GM08714 (cell line): ENCODE results near the gene AOC1.
"Not testable (repeated sequence)": the region's sequence is repeated elsewhere in the genome, so short reads cannot be mapped to it uniquely, and the experiment has no call there.

Experiments used
- H3K4me3 ChIP-seq: fragments of 200-500 bp; sonication (Bioruptor generic); 2 replicates; pipeline ENCODE4 v1.5.1; 2014; ENCODE audit warnings: mild to moderate bottlenecking, low read length, inconsistent platforms
- ZNF274 ChIP-seq: IDR thresholded peaks from 2 replicates; pipeline ENCODE4 v1.6.1; 2012; ENCODE audit warnings: mild to moderate bottlenecking, low read depth, low read length

AOC1 gene, protein sequence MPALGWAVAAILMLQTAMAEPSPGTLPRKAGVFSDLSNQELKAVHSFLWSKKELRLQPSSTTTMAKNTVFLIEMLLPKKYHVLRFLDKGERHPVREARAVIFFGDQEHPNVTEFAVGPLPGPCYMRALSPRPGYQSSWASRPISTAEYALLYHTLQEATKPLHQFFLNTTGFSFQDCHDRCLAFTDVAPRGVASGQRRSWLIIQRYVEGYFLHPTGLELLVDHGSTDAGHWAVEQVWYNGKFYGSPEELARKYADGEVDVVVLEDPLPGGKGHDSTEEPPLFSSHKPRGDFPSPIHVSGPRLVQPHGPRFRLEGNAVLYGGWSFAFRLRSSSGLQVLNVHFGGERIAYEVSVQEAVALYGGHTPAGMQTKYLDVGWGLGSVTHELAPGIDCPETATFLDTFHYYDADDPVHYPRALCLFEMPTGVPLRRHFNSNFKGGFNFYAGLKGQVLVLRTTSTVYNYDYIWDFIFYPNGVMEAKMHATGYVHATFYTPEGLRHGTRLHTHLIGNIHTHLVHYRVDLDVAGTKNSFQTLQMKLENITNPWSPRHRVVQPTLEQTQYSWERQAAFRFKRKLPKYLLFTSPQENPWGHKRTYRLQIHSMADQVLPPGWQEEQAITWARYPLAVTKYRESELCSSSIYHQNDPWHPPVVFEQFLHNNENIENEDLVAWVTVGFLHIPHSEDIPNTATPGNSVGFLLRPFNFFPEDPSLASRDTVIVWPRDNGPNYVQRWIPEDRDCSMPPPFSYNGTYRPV

DNA sequence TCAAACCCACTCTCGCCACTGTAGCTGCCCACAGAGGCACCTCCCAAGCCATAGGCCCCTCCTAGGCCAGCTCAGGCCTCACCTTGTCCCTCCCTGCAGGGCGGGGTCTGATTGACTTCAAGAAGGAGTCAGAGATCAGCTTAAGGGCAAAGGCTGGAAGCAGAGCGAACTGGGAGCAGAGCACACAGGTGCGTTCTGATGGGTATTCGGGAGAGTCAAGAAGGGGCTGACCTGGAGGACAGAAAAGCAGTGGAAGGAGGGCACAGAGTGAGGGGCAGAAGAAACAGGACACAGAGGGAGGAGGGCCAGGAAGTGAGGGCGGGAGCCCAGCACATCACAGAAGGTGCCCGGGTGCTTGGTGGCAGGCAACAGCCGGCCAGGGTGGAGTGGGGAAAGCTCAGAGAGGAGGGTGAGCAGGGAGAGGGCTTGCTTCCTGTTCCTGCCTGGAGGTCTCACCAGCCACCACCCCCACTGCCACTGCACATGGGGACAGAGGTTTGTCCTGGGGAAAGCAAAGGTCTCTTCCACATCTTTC, at the start of gene AOC1:
AOC1 (plus strand) TSS at position 147 of the 535 bp plus-strand sequence. CDS start 3,954 bp downstream, outside the sequence.
- H3K4me3 ChIP-seq = no peak within 1 kb of the TSS
- no peak for TF ChIP-seq ZNF274

DNA sequence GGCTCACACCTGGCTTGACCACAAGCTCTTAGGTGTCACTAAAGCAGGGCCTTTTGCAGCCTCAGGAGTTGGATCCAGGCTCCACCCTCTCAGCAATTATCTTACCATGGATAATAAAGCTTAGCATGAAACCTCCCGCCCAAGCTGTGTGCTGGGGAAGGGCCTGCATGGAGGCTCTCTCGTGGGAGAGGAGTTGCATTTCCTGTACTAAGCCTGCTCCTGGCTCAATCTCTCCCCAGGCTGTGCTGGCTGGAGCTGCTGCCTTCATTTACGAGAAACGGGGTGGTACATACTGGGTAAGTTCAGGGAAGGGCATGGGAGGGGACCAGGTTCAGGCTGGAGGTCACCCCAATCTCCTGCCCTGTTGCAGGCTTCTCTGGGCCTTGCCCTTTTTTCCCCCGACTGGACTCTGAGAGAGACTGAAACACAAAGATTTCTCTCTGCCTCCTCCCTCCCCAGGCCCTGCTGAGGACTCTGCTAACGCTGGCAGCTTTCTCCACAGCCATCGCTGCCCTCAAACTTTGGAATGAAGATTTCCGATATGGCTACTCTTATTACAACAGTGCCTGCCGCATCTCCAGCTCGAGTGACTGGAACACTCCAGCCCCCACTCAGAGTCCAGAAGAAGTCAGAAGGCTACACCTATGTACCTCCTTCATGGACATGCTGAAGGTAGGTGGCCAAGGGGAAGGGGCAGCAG, 49.0 kb upstream of the AOC1 start:
- no peak overlapping the region for H3K4me3 ChIP-seq
- TF ChIP-seq ZNF274 = no peak

DNA sequence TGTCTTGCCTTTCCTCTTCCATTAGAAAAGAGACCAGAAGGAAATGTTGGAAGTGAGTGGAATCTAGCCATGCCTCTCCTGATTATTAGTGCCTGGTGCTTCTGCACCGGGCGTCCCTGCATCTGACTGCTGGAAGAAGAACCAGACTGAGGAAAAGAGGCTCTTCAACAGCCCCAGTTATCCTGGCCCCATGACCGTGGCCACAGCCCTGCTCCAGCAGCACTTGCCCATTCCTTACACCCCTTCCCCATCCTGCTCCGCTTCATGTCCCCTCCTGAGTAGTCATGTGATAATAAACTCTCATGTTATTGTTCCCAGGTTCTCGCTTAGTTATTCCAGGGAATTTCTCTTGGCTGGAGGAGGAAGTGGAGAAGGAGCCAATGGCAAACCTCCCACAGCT, 47.5 kb upstream of the AOC1 start:
- no peak for TF ChIP-seq ZNF274
- no peak overlapping the region for H3K4me3 ChIP-seq

DNA sequence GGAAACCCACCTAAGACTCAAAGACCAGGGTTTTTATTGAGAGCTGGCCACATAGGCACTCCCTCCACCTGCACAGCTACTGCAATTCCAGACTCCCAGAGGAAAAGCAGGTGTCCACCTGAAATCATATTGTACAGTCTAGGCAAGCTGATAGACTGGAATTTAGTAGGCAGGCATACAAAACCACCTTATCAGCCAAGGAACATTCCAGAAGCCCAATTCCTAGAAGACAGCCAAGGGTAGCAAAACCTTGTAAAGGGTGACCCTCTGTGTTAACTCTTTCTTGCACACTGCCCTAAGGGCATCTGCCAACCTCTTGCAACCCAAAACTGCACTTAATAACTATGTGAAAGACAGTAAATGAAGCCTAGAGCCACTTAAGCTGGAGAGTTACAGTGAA, 46.5 kb upstream of the AOC1 start:
- no peak overlapping the region for H3K4me3 ChIP-seq
- TF ChIP-seq ZNF274 = no peak

DNA sequence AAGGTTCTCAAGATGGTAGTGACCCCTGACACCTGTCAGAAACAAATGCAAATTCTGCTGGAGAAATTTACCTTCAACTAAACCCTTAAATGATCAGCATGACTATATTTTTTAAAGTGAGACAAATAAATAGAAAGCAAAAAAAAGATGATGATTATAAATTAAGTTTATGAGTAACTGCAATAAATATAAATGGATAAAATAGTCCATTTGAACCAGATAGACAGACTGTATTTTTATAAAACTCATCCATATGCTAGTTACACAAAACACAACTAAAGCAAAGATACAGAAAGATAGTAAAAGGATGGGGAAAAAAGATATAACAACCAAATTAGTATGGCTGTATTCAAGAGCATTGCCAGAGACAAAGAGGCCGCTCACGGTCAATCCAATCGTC, 45.9 kb upstream of the AOC1 start:
- no peak overlapping the region for H3K4me3 ChIP-seq
- TF ChIP-seq ZNF274 = no peak

DNA sequence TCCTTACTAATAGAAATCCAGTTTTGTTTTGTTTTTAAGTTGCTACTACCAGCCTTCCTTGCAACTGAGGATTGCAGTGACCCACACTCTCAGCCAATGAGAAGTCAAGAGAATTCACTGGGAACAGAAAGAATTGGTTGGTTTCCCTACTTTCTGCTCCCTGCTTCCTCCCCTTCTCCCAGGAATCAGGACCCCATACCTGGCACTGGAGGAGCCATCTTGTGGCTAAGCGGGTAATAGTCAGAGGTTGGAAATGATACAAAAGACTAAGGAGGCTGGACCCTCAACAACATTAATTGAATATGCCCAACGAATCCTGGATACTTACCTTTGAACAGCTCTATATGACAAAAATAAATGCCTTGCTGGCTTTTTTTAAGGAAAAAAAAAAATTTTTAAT, 45.5 kb upstream of the AOC1 start:
- no peak overlapping the region for H3K4me3 ChIP-seq
- TF ChIP-seq ZNF274 = no peak

DNA sequence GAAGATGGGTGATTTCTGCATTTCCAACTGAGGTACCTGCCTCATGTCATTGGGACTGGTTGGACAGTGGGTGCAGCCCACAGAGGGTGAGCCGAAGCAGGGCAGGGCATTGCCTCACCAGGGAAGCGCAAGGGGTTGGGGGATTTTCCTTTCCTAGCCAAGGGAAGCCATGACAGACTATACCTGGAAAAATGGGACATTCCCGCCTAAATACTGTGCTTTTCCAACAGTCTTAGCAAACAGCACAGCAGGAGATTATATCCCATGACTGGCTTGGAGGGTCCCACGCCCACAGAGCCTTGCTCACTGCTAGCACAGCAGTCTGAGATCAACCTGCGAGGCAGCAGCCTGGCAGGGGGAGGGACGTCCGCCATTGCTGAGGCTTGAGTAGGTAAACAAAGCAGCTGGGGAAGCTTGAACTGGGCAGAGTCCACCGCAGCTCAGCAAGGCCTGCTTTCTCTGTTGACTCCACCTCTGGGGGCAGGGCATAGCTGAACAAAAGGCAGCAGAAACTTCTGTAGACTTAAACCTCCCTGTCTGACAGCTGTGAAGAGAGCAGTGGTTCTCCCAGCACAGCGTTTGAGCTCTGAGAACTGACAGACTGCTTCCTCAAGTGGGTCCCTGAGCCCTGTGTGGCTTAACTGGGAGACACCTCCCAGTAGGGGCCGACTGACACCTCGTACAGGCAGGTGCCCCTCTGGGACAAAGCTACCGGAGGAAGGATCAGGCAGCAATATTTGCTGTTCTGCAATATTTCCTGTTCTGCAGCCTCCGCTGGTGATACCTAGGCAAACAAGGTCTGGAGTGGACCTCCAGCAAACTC, 44.5 kb upstream of the AOC1 start:
- H3K4me3 ChIP-seq = not testable (repeated sequence)

DNA sequence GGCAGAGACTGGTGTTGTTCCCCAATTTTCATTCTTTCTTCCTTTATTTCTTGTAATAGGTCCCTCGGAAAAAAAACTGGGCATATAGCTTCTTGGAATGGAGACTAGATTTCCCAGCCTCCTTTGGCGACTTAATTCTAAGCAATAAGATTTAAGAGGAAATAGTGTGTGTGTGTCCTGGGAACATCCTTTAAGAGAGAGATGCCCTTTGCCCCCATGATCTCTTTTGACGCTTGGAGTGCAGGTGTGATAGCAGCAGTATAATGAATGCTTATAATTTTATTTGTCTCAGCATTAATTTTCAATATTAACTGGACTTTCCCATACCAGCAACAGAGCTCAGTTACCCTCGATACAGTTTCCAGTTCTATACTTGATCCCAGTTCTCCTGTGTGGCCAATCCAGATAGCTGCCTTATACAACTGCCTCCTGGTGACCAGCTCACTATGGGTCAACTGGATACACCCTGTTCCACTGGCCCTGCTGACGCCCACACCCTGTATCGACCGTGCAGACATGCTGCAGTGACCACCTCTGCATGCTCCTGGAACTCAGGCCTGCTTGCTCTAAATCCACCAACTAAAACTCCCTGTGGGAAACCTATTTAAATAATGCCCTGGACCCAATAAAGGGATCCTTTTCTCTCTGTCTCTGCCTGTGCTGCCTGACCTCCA, 37.9 kb upstream of the AOC1 start:
- H3K4me3 ChIP-seq = no peak overlapping the region
- TF ChIP-seq ZNF274 = no peak

DNA sequence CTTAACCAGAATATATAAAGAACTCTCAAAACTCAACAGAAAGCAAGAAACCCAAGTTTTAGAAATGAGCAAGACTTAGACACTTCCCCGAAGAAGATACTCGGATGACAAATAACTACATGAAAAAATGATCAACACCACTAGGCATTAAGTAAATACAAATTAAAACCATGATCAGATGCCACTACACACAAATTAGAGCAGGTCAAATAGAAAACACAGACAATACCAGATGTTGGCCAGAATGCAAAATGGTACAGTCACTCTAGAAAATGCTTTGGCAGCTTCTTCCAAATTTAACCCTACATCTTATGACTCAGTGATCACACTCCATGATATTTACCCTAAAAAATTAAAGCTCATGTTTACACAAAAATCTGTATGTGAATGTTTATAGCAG, 33.3 kb upstream of the AOC1 start:
- no peak for TF ChIP-seq ZNF274
- H3K4me3 ChIP-seq = no peak overlapping the region

DNA sequence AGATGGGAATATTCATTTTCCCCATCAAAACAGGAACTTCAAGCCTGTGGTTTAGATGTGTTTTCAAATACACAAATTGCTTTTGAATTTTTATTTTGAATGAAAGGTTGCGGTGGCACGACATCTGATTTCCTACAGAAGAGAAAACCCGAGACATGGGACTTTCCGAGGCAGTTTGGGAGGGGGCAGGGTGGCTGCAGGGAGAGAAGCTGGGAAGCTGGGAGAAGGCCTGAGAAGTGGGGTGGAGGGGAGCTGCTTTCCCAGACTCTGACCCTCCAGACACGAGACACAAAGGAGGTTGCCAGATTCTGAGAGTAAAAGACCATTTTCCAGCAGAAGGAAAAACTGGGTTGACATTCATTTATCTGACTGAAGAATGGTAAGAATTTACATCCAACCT, 32.2 kb upstream of the AOC1 start:
- no peak for TF ChIP-seq ZNF274
- H3K4me3 ChIP-seq = no peak overlapping the region

DNA sequence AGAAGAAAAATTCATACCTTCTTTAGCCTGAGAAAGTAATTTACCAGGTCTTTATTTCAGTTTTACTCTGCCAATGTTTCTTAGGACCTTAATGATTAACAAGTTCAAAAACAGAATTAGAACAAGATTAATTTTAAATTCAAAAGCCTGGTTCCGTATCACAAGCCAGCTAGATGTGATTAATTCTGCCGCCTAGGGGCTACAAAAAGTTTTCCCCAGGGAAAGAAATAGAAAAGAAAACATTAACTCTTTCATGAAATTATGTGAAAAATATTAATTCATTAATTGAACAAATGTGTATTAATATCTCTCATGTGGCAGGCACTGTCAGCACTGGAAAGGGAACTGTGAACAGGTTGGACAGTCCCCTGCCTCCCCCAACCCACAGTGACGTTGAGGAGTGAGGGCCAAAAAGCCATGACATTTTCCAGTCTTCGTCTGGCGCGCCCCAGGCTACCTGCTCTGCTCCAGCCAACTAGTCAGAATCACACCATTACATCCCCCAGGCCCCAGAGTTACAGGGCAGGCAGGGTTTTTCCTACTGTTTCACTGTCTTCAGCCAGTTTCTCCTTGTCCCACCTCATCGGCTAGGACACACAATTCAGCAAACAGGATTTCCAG, 31.6 kb upstream of the AOC1 start:
- no peak for TF ChIP-seq ZNF274

DNA sequence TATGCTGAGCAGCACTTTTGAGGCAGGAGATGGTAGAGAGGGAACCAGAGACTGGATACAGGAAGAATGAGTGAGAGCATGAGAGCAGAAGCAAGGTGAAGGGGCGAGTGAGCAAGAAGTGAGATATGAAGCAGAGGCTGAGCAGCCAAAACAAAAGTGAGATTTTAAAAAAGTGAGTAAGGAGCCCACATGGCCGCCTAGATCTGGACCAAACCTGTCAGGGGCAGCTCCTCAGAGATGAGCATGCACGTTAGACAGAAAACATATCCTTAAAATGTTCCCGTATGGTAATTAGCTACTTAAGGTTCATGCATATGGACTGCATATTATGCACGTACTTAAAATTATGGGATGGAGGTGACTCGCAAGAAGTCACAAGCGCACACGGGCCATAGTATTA, 29.3 kb upstream of the AOC1 start:
- H3K4me3 ChIP-seq = no peak overlapping the region
- no peak for TF ChIP-seq ZNF274

More for the DNA sequence above, 31.6 kb upstream of the AOC1 start:
- H3K4me3 ChIP-seq = no peak overlapping the region
